GM23338 (cell line): ENCODE results near the gene TSFM.

Experiments
- CREB1 ChIP-seq: fragments of 250-450 bp; sonication (Bioruptor Pico); IDR thresholded peaks from 2 replicates; pipeline ENCODE4 v1.5.0; 2020; ENCODE audit warnings: low read depth, mild to moderate bottlenecking, moderate library complexity
- CTCF ChIP-seq, 2 experiments: fragments of 200-600 bp in 1 of 2; sonication (generic) in 1 of 2; conservative IDR thresholded peaks; 2 replicates each; pipeline versions ENCODE4 v1.5.1 to v1.6.1; 2016 to 2017; ENCODE audit warnings: antibody characterized with exemption in 2 of 2, low read depth in 2 of 2, mild to moderate bottlenecking in 2 of 2, moderate library complexity in 1 of 2
- EZH2 ChIP-seq: fragments of 200-600 bp; sonication (generic); IDR thresholded peaks from one replicate; pipeline ENCODE4 v1.8.0; 2017; ENCODE audit warnings: antibody characterized with exemption, mild to moderate bottlenecking, low read depth; ENCODE audit not compliant: unreplicated experiment
- EZH2phosphoT487 ChIP-seq: fragments of 200-600 bp; sonication (generic); IDR thresholded peaks from one replicate; pipeline ENCODE4 v1.8.1; 2018; ENCODE audit warnings: antibody characterized with exemption; ENCODE audit not compliant: unreplicated experiment
- JUNB ChIP-seq: IDR thresholded peaks from one replicate; pipeline ENCODE4 v1.6.1; 2016; ENCODE audit warnings: antibody characterized with exemption; ENCODE audit not compliant: unreplicated experiment
- POLR2AphosphoS5 ChIP-seq: IDR thresholded peaks from 2 replicates; pipeline ENCODE4 v1.6.1; 2016; ENCODE audit warnings: antibody characterized with exemption, low read depth
- ZNF114 ChIP-seq: fragments of 250-450 bp; sonication (Bioruptor Pico); IDR thresholded peaks from 2 replicates; pipeline ENCODE4 v1.5.0; 2020; ENCODE audit warnings: mild to moderate bottlenecking, moderate library complexity
- ZNF331 ChIP-seq: fragments of 250-450 bp; sonication (Bioruptor Pico); IDR thresholded peaks from 2 replicates; pipeline ENCODE4 v1.5.0; 2020; ENCODE audit warnings: low read depth, mild to moderate bottlenecking, moderate library complexity
- TF ChIP-seq, protein P1 (sequence below): IDR thresholded peaks from one replicate; pipeline ENCODE4 v1.6.1; 2018; ENCODE audit warnings: antibody characterized with exemption; ENCODE audit not compliant: unreplicated experiment

DNA sequence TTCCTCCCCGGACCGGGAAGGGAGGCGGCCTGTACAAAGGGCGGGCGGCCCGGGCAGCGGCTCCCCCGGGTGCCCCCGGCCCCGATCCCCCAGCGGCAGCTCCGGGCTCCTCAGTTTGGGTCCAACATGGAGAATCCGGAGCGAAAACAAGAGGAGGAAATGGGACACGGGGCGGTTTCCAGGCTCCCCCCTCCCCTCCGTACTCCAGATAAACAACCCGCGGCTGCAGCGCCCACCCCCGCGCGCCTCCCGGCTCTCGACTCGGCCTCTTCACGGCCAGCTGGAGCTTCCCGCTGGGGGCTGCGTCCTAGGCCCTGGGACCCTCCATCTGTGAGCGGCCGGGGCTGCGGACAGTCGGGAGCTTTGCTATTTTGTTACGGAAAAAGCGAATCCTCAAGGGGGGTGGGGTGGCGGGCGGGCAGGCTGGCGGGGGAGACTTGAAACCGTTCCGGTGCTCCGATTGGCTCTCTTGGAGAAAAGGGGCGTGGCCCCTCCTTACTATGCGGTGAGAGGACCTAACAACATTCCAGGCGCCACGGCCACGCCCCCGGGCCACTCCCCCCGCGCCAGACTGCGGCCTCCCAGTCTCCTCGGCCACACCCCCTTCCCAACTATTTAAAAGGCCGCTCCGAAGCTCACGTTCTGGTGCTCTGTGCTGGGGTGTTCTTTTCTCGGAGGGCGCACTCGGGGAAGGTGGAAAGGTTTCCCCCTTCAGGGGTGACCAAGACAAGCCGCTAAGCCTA lies 64.2 kb downstream of the TSFM start, which contains the start of gene CTDSP2:
- no peak for TF ChIP-seq CTCF (conservative IDR thresholded peaks at IDR 0.05; ENCODE audit: low read depth in 2 of 2)
- TF ChIP-seq, protein P1, sequence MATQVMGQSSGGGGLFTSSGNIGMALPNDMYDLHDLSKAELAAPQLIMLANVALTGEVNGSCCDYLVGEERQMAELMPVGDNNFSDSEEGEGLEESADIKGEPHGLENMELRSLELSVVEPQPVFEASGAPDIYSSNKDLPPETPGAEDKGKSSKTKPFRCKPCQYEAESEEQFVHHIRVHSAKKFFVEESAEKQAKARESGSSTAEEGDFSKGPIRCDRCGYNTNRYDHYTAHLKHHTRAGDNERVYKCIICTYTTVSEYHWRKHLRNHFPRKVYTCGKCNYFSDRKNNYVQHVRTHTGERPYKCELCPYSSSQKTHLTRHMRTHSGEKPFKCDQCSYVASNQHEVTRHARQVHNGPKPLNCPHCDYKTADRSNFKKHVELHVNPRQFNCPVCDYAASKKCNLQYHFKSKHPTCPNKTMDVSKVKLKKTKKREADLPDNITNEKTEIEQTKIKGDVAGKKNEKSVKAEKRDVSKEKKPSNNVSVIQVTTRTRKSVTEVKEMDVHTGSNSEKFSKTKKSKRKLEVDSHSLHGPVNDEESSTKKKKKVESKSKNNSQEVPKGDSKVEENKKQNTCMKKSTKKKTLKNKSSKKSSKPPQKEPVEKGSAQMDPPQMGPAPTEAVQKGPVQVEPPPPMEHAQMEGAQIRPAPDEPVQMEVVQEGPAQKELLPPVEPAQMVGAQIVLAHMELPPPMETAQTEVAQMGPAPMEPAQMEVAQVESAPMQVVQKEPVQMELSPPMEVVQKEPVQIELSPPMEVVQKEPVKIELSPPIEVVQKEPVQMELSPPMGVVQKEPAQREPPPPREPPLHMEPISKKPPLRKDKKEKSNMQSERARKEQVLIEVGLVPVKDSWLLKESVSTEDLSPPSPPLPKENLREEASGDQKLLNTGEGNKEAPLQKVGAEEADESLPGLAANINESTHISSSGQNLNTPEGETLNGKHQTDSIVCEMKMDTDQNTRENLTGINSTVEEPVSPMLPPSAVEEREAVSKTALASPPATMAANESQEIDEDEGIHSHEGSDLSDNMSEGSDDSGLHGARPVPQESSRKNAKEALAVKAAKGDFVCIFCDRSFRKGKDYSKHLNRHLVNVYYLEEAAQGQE, result no peak
- TF ChIP-seq EZH2, result no peak
- TF ChIP-seq EZH2phosphoT487, result no peak
- TF ChIP-seq POLR2AphosphoS5, result peak; percentile 98
- TF ChIP-seq CREB1 (CRISPR knock-in tag), result peak; percentile 12; the same call in 1 of the 2 replicates
- no peak for TF ChIP-seq ZNF331 (CRISPR knock-in tag)
- no peak for TF ChIP-seq JUNB
- peak; percentile 100 for TF ChIP-seq ZNF114 (CRISPR knock-in tag)
